ENCODE measurements around the gene ENGASE. TPM values are rescaled to one million over a fixed set of nuclear protein-coding genes. Genes with fewer than 3 reads are reported as not detected.

ENGASE gene
- total RNA-seq, 4 donors from 2014 or later, result 57.6 to 336 (median 223) TPM

DNA sequence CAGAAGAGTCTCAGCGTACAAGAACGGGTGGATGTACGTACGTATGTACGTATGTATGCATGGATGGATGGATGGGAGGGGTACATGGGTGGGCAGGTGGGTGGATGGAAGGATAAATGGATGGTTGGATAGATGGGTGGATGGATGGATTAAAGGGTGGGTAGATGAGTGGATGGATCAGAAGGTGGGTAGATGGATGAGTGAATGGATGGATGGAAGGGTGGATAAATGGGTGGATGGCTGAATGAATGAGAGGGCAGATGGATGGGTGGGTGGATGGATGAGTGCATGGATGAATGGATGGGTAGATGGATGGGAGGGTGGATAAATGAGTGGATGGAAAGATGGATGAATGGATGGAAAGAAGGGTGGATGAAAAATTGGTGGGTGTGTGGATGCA lies 45.6 kb downstream of the ENGASE start:
- H3K27ac ChIP-seq, result no peak overlapping the region
- H3K4me3 ChIP-seq, result no peak overlapping the region
- TF ChIP-seq, protein P1, sequence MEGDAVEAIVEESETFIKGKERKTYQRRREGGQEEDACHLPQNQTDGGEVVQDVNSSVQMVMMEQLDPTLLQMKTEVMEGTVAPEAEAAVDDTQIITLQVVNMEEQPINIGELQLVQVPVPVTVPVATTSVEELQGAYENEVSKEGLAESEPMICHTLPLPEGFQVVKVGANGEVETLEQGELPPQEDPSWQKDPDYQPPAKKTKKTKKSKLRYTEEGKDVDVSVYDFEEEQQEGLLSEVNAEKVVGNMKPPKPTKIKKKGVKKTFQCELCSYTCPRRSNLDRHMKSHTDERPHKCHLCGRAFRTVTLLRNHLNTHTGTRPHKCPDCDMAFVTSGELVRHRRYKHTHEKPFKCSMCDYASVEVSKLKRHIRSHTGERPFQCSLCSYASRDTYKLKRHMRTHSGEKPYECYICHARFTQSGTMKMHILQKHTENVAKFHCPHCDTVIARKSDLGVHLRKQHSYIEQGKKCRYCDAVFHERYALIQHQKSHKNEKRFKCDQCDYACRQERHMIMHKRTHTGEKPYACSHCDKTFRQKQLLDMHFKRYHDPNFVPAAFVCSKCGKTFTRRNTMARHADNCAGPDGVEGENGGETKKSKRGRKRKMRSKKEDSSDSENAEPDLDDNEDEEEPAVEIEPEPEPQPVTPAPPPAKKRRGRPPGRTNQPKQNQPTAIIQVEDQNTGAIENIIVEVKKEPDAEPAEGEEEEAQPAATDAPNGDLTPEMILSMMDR (IDR thresholded peaks at IDR 0.05), result no peak
- no peak for TF ChIP-seq POLR2A (IDR thresholded peaks at IDR 0.05)
- DNase-seq, result no peak
- H3K27me3 ChIP-seq, result no peaks in the 10 kb centered on the region
- no peaks in the 10 kb centered on the region for H3K36me3 ChIP-seq
- H3K4me1 ChIP-seq, result peaks cover 0 to 5% (median 0%) of the 10 kb centered on the region in 4 donors
- no peaks in the 10 kb centered on the region for H3K9me3 ChIP-seq

DNA sequence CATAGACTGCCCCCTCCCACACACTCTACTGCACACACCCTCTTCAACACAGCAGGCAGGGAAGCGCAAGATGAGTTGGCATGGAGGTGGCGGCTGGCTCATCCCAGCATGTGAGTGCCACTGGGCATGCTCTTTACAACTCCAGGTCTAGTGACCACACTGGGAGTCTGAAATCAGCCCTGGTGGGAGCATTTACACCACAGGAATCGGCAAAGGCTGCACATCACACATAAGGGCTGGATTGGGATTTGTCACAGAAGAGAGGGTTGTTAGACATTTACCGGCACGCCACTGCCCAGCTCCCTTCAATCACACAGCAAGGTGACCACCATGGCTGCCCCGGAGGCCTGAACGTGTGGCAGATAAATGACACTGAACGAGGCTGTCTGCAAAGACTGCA lies 49.4 kb downstream of the ENGASE start:
- no peak overlapping the region for H3K27ac ChIP-seq
- H3K4me3 ChIP-seq, result no peak overlapping the region
- H3K9me3 ChIP-seq, result no peaks in the 10 kb centered on the region
- no peaks in the 10 kb centered on the region for H3K4me1 ChIP-seq
- DNase-seq, result no peak
- TF ChIP-seq, protein P1 (IDR thresholded peaks at IDR 0.05), result no peak
- TF ChIP-seq POLR2A (IDR thresholded peaks at IDR 0.05), result no peak
- H3K27me3 ChIP-seq, result no peaks in the 10 kb centered on the region
- H3K36me3 ChIP-seq, result no peaks in the 10 kb centered on the region

DNA sequence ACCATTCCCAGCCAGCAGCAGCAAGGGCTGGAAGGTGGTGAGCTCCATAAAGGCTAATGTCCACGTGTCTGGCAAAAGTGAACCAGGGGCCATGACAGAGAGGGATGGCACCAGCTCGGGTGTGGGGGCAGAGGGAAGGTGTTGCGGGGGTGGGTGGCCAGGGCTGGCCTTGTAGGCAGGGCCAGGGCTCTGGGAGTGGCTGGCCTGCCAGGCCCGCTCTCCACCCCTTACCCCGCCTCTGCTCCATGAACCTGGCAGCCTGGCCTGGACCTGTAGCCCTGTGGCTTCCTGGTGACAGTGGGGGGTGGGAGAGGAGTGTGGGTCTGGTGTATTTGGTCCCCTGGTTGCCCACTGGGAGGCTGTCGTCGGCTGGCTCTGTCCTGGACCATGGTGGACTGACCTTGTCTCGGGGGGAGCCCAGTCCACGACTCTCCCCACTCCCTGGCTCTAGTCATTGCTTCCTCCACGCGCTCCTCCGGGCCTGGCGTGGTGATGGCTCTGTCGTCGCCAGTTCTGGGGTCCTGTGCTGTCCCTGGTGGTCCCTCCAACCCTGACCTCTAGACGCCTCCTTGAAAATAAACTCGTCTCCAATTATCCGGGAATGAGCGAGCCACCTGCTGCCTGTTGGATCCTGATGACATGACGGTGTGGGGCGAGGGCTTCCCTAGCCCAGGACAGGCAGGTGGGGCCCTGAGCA lies 50.0 kb downstream of the ENGASE start:
- DNase-seq, result no peak
- no peaks in the 10 kb centered on the region for H3K36me3 ChIP-seq
- no peaks in the 10 kb centered on the region for H3K4me1 ChIP-seq
- H3K27me3 ChIP-seq, result no peaks in the 10 kb centered on the region
- no peak overlapping the region for H3K4me3 ChIP-seq
- H3K9me3 ChIP-seq, result no peaks in the 10 kb centered on the region
- no peak overlapping the region for H3K27ac ChIP-seq
- TF ChIP-seq, protein P1 (IDR thresholded peaks at IDR 0.05), result no peak
- TF ChIP-seq POLR2A (IDR thresholded peaks at IDR 0.05), result no peak

DNA sequence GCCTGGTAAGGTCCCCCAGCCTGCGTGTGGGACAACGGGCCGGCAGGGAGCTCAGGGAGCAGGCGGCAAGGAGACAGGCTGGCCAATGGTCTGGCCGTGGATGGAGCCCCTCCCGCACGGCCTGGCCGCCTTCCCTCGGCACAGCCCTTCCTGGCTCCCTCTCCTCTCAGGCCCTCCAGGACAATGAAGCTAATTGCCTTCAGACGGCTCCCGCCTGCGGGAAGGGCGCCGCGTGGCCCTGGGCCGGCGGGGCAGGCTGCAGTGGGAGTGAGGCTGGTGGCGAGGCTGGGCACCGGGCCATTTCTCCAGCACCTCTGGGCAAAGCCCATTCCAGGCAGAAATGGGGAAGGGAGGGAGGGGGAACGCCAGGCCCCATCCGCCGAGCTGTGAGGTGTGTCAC lies 50.9 kb downstream of the ENGASE start:
- Histone ChIP-seq H3K4me1 (no peaks in the 10 kb centered on the region), H3K27me3 (no peaks in the 10 kb centered on the region)

DNA sequence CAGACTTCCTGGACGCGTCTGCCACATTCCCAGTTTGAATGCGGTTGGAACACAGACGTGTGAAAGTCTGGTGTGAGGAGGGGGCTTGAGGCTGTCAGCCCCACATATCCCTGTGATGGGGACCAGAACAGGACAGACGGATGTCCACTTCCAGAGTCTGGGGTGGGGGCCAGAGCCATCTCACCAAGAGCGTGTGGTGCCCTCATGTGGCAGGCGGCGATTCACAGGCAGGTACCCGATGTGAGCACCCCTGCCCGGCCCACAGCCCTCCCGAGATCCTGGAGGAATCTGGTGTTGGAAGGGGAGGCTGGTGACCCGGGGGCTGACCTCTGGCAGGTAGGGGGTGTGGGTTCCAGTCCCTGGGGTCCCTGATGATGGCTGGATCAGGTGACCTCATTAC lies 51.5 kb downstream of the ENGASE start:
- no peaks in the 10 kb centered on the region for H3K9me3 ChIP-seq
- H3K36me3 ChIP-seq, result no peaks in the 10 kb centered on the region
- H3K4me1 ChIP-seq, result no peaks in the 10 kb centered on the region
- no peaks in the 10 kb centered on the region for H3K27me3 ChIP-seq
- no peak overlapping the region for H3K4me3 ChIP-seq
- H3K27ac ChIP-seq, result no peak overlapping the region
- TF ChIP-seq, protein P1 (IDR thresholded peaks at IDR 0.05), result peak in 3 of 6 experiments; percentile 22 to 40 (median 23)
- TF ChIP-seq POLR2A (IDR thresholded peaks at IDR 0.05), result no peak
- DNase-seq, result peak in 1 of 3 donors; percentile 62

More for the DNA sequence above, 50.9 kb downstream of the ENGASE start:
- no peak for DNase-seq
- Histone ChIP-seq H3K36me3 (no peaks in the 10 kb centered on the region), H3K27ac (no peak overlapping the region), H3K9me3 (no peaks in the 10 kb centered on the region), H3K4me3 (no peak overlapping the region)
- TF ChIP-seq, protein P1 (IDR thresholded peaks at IDR 0.05), result no peak
- TF ChIP-seq POLR2A (IDR thresholded peaks at IDR 0.05), result no peak

All from Peyer's patch (tissue), 4 donors.